IPS-11a (cell line): ENCODE results near the gene SRPK1.
"Not testable (repeated sequence)": the region's sequence is repeated elsewhere in the genome, so short reads cannot be mapped to it uniquely, and the experiment has no call there.

Experiments
- H3K4me3 ChIP-seq: one replicate; pipeline ENCODE4 v1.5.1; 2013; ENCODE audit warnings: low read depth, low read length, control low read depth

Gene SRPK1

GRCh38 chr6:35920793-35921732, at the start of gene SRPK1:
TSS of gene SRPK1 (minus strand) at chr6:35921098. CDS start at chr6:35921056, 42 bp downstream.
- H3K4me3 ChIP-seq, result peak within 1 kb of the TSS; percentile 90

GRCh38 chr6:35970181-35970580, 49.3 kb upstream of the SRPK1 start:
- H3K4me3 ChIP-seq, result no peak overlapping the region

GRCh38 chr6:35969646-35970045, 48.7 kb upstream of the SRPK1 start:
- H3K4me3 ChIP-seq, result no peak overlapping the region

GRCh38 chr6:35968821-35969220, 47.9 kb upstream of the SRPK1 start:
- no peak overlapping the region for H3K4me3 ChIP-seq

- H3K4me3 ChIP-seq, result no peak overlapping the region
Measured at GRCh38 chr6:35967076-35967774, 46.3 kb upstream of the SRPK1 start.

- H3K4me3 ChIP-seq, result no peak overlapping the region
Measured at GRCh38 chr6:35962779-35963560, 42.1 kb upstream of the SRPK1 start.

- no peak overlapping the region for H3K4me3 ChIP-seq
Measured at GRCh38 chr6:35960187-35960586, 39.3 kb upstream of the SRPK1 start.

GRCh38 chr6:35955970-35956369, 35.1 kb upstream of the SRPK1 start:
- H3K4me3 ChIP-seq, result no peak overlapping the region

- no peak overlapping the region for H3K4me3 ChIP-seq
Measured at GRCh38 chr6:35955521-35955920, 34.6 kb upstream of the SRPK1 start.

- no peak overlapping the region for H3K4me3 ChIP-seq
Measured at GRCh38 chr6:35955071-35955470, 34.2 kb upstream of the SRPK1 start.

- H3K4me3 ChIP-seq, result no peak overlapping the region
Measured at GRCh38 chr6:35954333-35954732, 33.4 kb upstream of the SRPK1 start.

- no peak overlapping the region for H3K4me3 ChIP-seq
Measured at GRCh38 chr6:35948725-35949124, 27.8 kb upstream of the SRPK1 start.

- no peak overlapping the region for H3K4me3 ChIP-seq
Measured at GRCh38 chr6:35945650-35946025, 24.7 kb upstream of the SRPK1 start.

GRCh38 chr6:35943390-35943789, 22.5 kb upstream of the SRPK1 start:
- no peak overlapping the region for H3K4me3 ChIP-seq

- H3K4me3 ChIP-seq, result no peak overlapping the region
Measured at GRCh38 chr6:35942355-35942754, 21.5 kb upstream of the SRPK1 start.

- H3K4me3 ChIP-seq, result not testable (repeated sequence)
Measured at GRCh38 chr6:35941170-35941569, 20.3 kb upstream of the SRPK1 start.

GRCh38 chr6:35940014-35940413, 19.1 kb upstream of the SRPK1 start:
- H3K4me3 ChIP-seq, result not testable (repeated sequence)

- not testable (repeated sequence) for H3K4me3 ChIP-seq
Measured at GRCh38 chr6:35939259-35939658, 18.4 kb upstream of the SRPK1 start.

- no peak overlapping the region for H3K4me3 ChIP-seq
Measured at GRCh38 chr6:35936681-35937359, 15.9 kb upstream of the SRPK1 start.

- H3K4me3 ChIP-seq, result no peak overlapping the region
Measured at GRCh38 chr6:35935469-35935868, 14.6 kb upstream of the SRPK1 start.

GRCh38 chr6:35933844-35934243, 12.9 kb upstream of the SRPK1 start:
- no peak overlapping the region for H3K4me3 ChIP-seq
